Progenitor cell of endocrine pancreas (in vitro differentiated cells): ENCODE data around the gene ACOT7. TPM values are rescaled to one million over a fixed set of nuclear protein-coding genes. Genes with fewer than 3 reads are reported as not detected.

Experiments
- DNase-seq: peaks from one replicate; pipeline ENCODE4 v3.0.0; 2021; ENCODE audit warnings: low spot score; ENCODE audit not compliant: unreplicated experiment
- H3K27ac Mint-ChIP-seq: 2 replicates; pipeline ENCODE4 v1.8.0; 2021; ENCODE audit warnings: mild to moderate bottlenecking, moderate library complexity, mixed read lengths
- H3K27me3 Mint-ChIP-seq: 2 replicates; pipeline ENCODE4 v1.8.0; 2021; ENCODE audit warnings: mixed read lengths
- H3K36me3 Mint-ChIP-seq: 2 replicates; pipeline ENCODE4 v1.8.0; 2022; ENCODE audit warnings: mixed read lengths; ENCODE audit not compliant: insufficient read depth
- H3K4me1 Mint-ChIP-seq: 2 replicates; pipeline ENCODE4 v1.8.0; 2021; ENCODE audit warnings: low read depth, mixed read lengths
- H3K4me3 Mint-ChIP-seq: 2 replicates; pipeline ENCODE4 v1.8.0; 2021; ENCODE audit warnings: low read depth, mild to moderate bottlenecking, moderate library complexity, mixed read lengths
- H3K9me3 Mint-ChIP-seq: 2 replicates; pipeline ENCODE4 v1.8.0; 2021; ENCODE audit warnings: low read depth, mixed read lengths
- total RNA-seq: library from RNA; stranded (reverse); gene quantifications from 2 replicates; pipeline ENCODE4 v1.2.1, GENCODE V29; 2021
- TF ChIP-seq, protein P1 (sequence below): fragments of 200-600 bp; sonication (generic); IDR thresholded peaks from one replicate; pipeline ENCODE4 v1.5.0; 2021; ENCODE audit warnings: antibody characterized with exemption, mild to moderate bottlenecking; ENCODE audit not compliant: unreplicated experiment

Gene ACOT7
- total RNA-seq, 1 donor from 2014 or later = 30.2 TPM

DNA sequence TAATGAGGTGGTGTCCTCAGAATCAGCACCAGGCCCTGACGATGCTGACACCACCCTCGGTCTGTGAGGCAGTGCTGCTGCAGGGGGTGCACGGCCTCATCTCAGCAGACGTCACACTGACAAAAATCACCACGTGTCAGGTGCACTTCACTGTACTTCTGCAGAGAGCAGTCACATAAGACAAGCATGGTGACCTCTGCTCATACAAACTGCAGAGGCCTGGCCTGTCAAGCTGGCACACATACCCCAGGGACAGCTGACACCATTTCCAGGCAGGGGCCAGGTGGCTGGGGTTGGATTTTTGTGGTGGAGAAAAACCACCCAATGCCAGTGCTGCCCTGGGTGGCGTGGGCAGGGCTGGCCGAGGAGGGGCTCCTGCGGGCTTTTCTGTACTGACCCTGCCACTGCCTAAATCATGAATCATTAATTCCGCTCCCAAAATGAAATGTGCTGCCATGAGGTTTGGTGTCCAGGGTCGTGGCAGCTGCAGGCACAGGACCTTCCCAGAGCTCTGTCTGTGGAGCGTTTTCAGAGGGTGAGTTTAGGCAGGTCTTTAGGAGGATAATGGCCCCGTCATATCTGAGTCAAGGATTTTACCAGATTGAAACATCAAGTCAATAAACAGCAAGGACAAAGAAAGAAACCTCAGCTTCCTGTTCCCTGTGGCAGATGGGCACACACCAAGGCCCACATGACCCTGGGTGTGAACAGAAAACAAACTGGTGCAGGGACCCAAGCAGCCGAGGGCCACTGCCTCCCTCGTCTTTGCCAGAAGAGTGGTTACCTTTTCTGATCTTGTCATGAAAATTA, 99.3 kb downstream of the ACOT7 start:
- no peak overlapping the region for H3K27ac Mint-ChIP-seq
- no peak for DNase-seq
- no peaks in the 10 kb centered on the region for H3K4me1 Mint-ChIP-seq
- H3K9me3 Mint-ChIP-seq = no peaks in the 10 kb centered on the region
- H3K36me3 Mint-ChIP-seq = peaks cover 7% of the 10 kb centered on the region
- TF ChIP-seq, protein P1, sequence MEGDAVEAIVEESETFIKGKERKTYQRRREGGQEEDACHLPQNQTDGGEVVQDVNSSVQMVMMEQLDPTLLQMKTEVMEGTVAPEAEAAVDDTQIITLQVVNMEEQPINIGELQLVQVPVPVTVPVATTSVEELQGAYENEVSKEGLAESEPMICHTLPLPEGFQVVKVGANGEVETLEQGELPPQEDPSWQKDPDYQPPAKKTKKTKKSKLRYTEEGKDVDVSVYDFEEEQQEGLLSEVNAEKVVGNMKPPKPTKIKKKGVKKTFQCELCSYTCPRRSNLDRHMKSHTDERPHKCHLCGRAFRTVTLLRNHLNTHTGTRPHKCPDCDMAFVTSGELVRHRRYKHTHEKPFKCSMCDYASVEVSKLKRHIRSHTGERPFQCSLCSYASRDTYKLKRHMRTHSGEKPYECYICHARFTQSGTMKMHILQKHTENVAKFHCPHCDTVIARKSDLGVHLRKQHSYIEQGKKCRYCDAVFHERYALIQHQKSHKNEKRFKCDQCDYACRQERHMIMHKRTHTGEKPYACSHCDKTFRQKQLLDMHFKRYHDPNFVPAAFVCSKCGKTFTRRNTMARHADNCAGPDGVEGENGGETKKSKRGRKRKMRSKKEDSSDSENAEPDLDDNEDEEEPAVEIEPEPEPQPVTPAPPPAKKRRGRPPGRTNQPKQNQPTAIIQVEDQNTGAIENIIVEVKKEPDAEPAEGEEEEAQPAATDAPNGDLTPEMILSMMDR = no peak
- H3K27me3 Mint-ChIP-seq = no peaks in the 10 kb centered on the region
- no peak overlapping the region for H3K4me3 Mint-ChIP-seq

DNA sequence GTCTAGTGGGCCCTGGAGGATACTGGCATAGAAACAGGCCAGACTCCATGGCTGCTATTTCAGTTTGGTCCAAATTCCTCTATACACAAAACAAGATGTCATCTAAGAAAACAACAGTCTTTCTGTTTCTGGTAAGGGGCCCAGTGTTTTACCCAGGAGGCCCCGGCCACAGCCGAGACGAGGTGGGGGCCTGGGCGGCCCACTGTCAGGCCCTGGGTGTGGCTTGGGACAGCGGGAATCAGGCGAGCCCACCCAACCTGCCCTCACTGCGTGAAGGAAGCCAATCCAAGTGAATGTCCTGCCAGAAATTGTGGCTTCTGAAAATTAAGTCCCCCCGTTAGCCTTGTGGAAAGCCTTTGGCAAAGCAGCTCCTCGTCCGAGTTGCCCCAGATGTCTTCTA, 101.5 kb downstream of the ACOT7 start:
- no peak for DNase-seq
- Mint-ChIP-seq H3K9me3 (no peaks in the 10 kb centered on the region), H3K4me1 (no peaks in the 10 kb centered on the region), H3K27me3 (no peaks in the 10 kb centered on the region), H3K4me3 (no peak overlapping the region), H3K36me3 (peaks cover 7% of the 10 kb centered on the region), H3K27ac (no peak overlapping the region)
- TF ChIP-seq, protein P1 = no peak

DNA sequence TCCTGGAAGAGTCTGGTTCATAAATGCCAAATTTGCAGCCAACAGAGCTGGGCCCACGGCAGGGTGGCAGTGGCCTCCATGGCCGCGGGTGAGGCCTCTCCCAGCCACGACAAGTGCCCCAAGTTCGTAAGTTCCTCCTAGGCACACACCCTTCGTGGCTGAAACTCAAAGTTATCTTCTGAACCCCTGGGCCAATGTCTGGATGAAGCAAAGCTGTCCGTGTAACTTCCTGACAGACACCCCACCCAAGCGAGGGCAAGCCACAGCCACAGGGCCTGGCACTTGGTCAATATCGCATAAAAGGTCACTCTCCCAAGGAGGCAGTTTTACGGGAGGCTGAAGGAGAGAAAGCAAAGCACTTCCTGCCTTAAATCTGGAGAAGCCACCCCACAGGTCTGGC, 104.9 kb downstream of the ACOT7 start:
- Mint-ChIP-seq H3K27ac (no peak overlapping the region), H3K4me3 (no peak overlapping the region), H3K4me1 (no peaks in the 10 kb centered on the region), H3K9me3 (no peaks in the 10 kb centered on the region), H3K36me3 (peaks cover 5% of the 10 kb centered on the region), H3K27me3 (no peaks in the 10 kb centered on the region)
- TF ChIP-seq, protein P1 = no peak
- no peak for DNase-seq

DNA sequence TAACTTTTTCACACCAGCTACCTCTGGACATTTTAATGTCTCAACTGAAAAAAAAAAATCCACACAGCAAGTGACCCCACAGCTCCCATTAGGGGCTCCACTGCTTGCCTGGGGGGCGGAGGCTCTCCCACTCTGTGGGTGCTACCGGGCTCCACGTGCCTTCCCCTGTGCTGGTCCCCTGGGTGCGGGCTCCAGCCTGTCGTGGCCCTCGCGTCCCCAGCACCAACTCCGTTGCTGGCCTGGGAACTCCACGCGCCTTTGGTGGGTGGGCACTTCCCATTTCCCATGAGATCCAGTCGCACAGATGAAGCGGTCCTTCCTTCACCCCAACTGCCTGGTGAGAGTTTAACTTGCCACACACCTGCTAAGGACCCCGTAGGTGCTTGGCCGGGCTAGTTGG, 105.5 kb downstream of the ACOT7 start:
- Mint-ChIP-seq H3K36me3 (no peaks in the 10 kb centered on the region), H3K27me3 (no peaks in the 10 kb centered on the region), H3K4me3 (no peak overlapping the region), H3K27ac (no peak overlapping the region), H3K9me3 (no peaks in the 10 kb centered on the region), H3K4me1 (no peaks in the 10 kb centered on the region)
- DNase-seq = no peak
- TF ChIP-seq, protein P1 = no peak

- no peaks in the 10 kb centered on the region for H3K27me3 Mint-ChIP-seq
- H3K36me3 Mint-ChIP-seq = no peaks in the 10 kb centered on the region
- H3K27ac Mint-ChIP-seq = no peak overlapping the region
- TF ChIP-seq, protein P1 = no peak
- H3K4me3 Mint-ChIP-seq = no peak overlapping the region
- no peak for DNase-seq
- no peaks in the 10 kb centered on the region for H3K9me3 Mint-ChIP-seq
- H3K4me1 Mint-ChIP-seq = no peaks in the 10 kb centered on the region
These were observed 106.1 kb downstream of the ACOT7 start for GRCh38 chr1:6287431-6287886.
